Measurements from ENCODE around the gene MEAF6.
"Not testable (repeated sequence)": the region's sequence is repeated elsewhere in the genome, so short reads cannot be mapped to it uniquely, and the experiment has no call there.

MEAF6 gene

DNA sequence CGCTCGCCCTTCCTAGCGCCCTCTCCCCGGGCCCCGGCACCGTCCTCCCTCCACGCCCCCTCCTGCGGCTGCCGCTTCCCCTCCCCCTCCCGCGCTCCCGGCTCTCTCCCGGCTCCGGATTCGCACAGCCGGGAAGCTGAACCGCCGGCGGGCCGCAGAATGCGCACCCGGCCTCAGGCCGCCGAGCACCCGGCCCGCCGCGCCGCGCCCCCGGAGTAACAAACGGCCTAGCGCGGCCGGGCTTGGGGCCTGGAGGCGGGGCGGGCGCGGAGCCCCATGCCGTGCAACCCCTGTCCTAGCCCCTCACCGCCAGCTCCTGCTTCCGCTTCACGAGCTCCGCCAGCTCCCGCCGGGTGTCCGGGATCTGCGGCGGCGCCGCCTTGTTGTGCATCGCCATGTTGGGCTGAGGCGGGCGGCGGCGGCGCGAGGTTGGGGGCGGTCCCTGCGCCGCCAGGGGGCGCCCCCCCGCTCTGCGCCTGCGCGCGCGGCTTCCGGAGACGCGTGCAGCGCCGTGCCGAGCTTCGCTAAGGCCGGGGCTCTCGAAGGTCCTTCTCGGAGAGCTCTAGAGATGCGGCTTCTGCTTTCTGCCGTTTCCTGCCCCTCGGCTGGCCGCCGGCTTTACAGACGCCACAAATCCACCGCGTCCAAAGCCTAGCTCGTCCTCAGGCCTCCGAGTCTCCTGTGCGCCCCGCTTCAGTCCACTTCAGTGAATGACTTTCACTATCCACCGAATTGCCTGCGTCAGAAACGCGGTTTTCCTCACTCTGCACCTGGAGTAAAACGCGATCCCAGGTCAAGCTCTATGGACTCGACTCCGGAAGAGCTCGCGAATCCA lies at the start of gene MEAF6:
Gene MEAF6 (minus strand): TSS at position 417 of the 835 bp plus-strand sequence. CDS start 20 bp downstream, at position 397.
- DNase-seq (ENCODE audit: low spot score), result peak; percentile 91

DNA sequence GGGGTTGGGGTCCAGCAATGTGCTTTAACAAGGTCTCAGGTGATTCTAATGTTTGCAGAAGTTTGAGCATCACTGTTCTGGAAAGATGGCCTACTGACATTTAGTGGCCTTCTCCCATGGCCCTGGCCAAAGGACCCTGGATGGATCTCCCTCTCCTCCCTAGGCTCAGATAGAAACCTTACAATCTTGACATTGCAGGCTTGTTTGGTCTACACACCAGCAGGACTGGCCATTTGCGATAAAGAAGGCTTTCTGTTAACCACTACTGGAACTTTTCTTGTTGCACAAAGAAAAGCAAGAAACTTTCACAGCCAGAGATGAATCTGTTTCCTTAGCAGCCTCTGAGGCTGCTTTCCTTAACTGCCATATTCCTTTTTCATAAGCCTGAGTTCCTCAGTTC lies 48.4 kb upstream of the MEAF6 start:
- no peak for DNase-seq (ENCODE audit: low spot score)

DNA sequence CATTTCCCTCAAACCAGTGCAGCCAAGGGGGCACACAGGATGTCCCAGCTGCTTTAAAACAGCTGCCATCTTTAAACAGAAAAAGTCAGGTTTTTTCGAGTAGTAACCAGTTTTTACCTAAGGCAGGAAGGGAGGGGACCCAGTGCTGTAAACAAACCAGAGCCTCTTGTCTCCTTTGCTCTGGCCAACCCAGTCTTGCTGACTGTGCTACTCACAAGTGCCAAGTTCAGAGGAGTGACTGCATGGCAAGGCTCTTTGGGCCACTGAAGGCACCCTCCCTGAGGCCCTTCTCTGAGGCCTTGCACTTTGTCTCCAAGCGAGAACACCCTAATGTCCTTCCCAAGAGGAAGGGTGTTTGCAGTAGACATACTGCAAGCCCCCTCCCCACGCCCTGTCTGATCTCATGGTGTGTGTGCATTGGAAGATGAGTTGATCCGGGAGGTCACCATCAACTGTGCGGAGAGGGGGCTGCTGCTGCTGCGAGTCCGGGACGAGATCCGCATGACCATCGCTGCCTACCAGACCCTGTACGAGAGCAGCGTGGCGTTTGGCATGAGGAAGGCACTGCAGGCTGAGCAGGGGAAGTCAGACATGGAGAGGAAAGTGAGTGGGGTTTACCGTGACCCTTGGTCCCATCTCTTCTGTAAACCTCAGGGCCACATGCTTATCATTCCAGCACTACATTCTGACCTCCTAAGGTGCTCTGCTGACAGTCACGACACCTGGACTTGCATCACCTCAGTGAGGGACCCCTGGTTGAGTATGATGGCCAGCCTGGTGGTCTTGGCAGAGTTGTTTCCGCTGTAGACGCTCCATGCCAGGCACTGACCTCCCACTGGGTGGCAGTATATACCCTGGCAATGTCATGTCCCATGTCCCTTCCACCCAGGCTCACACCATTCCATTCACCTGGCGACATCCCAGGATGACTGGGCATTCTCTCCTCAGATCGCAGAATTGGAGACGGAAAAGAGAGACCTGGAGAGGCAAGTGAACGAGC lies 46.9 kb upstream of the MEAF6 start:
- no peak for DNase-seq (ENCODE audit: low spot score)

DNA sequence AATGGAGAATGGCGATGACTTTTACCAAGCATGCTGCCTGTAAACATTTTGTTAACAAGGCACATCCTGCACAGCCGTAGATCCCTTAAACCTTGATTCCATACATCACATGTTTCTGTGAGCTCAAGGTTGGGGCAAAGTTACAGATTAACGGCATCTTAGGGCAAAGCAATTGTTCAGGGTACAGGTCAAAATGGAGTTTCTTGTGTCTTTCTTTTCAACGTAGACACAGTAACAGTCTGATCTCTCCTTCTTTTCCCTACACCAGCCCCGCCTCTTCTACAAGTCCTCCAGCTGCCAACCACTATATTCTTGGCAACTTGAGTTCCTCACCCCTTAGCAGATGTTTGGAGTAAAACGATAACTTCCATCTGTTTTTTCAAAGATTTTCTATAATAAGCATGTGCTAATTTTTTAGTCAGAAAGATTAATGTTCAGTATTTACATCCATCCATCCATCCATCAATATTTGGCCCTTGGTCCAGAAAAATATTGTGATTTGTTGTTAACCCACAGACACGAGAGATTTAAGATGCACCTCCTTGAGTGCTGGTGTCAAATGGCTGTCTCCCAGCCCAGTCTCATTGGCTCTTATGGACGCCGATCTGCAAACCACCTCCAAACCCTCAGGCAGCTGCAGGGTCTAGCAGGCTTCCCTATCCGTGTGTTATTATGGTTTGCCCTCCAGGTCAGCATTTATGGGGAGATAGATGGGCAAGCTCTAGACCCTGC lies 46.0 kb upstream of the MEAF6 start:
- no peak for DNase-seq (ENCODE audit: low spot score)

DNA sequence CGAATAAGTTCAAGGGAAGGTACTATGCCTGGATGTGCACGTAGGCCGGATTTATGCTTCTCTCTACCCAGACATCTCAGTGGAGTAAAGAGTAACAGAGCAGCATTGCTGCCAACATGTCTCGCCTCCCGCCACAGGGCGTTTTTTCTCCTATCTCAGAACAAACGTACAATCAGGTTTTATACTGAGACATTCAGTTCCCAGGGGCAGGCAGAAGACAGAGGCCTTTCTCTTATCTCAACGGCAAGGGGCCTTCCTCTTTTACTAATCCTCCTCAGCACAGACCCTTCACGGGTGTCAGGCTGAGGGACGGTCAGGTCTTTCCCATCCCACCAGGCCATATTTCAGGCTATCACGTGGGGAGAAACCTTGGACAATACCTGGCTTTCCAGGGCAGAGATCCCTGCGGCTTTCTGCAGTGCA lies 45.4 kb upstream of the MEAF6 start:
- not testable (repeated sequence) for DNase-seq (ENCODE audit: low spot score)

DNA sequence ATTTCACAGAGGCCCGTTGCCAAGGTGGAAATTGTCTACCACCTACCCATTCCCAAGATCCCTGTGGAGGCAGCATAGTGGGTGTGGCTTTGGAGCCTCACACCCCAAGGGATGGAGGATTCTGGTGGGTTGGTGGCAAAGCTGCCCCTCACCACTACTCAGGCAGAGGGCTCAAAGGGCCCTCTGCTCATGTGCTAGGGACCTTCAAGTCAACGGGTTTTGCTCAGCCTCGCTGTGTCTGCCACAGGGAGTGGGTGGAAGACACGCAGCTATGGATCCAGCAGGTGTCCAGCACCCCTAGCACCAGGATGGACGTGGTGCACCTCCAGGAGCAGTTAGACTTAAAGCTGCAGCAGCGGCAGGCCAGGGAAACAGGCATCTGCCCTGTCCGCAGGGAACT lies 44.5 kb upstream of the MEAF6 start:
- DNase-seq (ENCODE audit: low spot score), result no peak

DNA sequence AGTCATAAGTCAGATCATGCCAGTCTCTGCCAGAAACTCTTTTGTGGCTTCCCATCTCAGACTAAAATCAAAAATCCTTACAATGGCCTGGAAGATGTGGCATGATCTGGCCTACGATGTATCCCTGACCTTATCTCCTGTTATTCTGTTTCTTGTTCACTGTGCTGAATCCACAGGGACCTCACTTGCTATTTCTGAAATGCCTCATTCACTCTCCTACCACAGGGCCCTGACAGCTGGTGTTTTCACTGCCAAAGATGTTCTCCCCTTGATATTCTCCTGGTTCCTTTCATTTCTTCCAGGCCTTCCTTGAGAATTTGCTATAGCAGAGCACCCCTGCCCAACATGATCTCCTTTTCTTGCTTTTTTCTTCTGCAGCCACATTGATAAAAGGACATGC lies 43.8 kb upstream of the MEAF6 start:
- DNase-seq (ENCODE audit: low spot score), result no peak

DNA sequence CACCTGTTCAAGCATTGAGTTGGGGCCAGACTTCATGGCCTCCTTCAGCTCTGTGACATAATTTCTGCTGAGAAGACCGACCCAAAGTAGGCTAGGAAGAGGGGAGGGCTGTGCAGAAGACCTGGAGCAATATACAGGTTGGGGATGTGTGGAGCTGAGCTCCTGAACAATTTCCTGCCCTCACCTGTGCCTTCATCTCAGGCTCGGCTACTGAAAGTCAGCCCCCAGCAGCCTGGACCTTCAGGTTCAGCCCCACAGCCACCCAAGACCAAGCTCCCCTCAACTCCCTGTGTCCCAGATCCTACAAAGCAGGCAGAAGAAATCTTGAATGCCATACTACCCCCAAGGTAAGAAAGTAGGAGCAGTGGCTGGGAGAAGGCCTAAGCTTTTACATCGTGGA lies 42.8 kb upstream of the MEAF6 start:
- DNase-seq (ENCODE audit: low spot score), result no peak

DNA sequence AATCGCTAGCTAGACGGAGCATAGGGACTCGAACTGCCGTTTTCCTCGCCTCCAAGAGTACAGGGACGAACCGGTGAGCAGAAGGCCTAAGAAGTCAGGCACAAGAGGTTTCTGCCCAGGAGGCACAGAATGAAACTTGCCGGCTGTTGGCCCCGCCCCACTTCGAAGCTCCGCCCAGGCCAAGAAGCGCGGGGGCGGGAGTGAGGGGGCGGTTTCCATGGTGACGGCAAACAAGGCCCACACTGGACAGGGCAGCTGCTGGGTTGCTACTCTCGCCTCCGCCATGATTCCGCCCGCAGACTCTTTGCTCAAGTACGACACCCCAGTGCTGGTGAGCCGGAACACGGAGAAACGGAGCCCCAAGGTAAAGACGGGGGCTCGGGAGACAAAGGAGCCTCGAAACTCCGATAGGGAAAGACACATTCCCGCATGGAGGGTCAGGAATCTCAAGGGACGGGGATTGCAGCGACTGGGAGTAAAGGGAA lies 42.2 kb upstream of the MEAF6 start, which contains the start of gene DNALI1:
Gene DNALI1 (plus strand): TSS at position 229 of the 485 bp plus-strand sequence. CDS start 55 bp downstream, at position 284.
- peak; percentile 89 for DNase-seq (ENCODE audit: low spot score)

DNA sequence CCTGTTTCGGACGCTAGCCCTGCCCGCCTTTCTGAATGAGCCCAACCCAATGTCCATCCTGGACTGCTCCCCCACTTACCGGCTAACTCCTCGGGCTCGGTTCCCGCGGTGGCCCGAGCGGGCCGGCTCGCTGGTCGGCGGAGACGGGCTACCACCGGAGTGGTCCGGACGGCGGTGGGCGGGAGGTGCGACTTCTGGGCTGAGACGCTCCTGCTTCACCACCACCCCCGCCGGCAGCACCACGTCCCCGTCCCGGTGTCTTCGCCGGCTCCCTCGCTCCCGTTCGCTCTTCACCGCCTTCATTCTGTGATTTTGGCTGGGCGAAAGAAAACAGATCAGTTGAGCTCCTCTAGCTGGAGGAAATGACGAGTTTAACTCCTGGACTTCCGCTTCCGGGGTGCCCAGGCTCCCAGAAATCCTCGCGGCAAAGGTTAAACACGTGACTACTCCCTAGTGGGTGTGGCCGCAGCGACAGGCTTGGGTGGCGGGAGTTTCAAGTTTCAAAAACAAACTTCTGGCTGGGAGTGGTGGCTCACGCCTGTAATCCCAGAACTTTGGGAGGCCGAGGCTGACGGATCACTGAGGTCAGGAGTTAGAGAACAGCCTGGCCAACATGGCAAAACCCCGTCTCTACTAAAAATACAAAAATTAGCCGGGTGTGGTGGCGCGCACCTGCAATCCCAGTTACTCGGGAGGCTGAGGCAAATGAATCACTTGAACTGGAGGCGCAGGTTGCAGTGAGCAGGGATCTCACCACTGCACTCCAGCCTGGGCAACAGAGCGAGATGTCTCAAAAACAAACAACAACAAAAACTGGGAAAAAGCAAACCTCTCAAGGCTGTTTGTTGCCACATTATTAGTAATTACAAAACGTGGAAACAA lies 39.6 kb upstream of the MEAF6 start, which contains the start of gene SNIP1:
Gene SNIP1 (minus strand): TSS at position 367 of the 882 bp plus-strand sequence. CDS start 64 bp downstream, at position 303.
- peak; percentile 93 for DNase-seq (ENCODE audit: low spot score)

DNA sequence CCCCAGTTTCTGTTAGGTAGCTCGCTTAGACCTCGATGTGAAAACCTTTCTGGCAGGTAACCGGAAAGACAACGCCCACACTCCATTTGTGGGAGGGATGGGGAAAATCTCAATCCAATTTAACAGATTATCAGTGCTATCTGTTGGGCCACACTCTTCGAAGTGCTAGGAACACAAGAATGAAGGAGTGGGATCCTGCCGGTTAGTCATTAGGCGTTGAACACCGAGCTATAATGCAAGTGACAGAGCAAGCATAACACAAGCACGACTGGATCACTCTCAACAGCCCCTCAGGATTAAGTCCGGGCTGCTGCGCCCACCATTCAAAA lies 39.0 kb upstream of the MEAF6 start:
- DNase-seq (ENCODE audit: low spot score), result no peak

DNA sequence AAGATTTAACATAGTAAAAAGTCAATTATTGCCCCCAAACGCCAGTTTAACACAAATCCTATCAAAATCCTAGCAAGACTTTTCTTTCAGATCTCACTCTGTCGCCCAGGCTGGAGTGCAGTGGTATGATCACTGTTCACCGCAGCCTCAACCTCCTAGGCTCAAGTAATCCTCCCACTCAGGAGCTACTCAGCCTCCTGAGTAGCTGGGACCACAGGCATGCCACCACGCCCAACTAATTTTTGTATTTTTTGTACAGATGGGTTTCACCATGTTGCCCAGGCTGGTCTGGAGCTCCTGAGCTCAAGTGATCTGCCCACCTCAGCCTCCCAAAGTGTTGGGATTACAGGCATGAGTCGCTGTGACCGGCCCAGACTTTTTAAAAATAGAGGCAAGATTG lies 34.8 kb upstream of the MEAF6 start:
- DNase-seq (ENCODE audit: low spot score), result no peak

DNA sequence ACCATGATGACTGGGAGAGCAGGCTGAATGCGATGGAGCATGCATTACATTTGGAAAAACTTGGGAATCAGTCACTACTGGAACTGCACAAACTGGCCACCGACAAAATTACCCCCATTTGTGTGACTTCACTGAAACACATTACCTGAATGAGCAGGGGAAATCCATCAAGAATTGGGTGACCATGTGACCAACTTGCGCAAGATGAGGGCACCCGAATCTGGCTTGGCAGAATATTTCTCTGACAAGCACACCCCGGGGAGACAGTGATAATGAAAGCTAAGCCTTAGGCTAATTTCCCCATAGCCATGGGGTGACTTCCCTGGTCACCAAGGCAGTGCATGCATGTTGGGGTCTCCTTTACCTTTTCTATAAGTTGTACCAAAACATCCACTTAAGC lies 30.5 kb upstream of the MEAF6 start:
- DNase-seq (ENCODE audit: low spot score), result no peak

DNA sequence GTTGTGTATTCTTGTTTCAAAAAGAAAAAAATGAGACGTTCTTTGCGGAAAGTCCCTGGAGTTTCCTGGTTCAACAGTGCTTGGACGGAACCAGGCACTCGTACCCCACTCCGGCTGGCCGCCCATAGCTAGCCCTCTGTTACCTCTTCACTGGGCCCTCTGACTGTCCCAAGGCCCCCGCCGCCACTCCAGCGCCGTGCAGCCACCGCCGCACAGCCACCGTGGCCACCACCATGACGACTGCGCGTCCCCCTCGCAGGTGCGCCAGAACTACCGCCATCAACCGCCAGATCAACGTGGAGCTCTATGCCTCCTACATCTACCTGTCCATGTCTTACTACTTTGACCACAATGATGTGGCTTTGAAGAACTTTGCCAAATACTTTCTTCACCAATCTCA lies 30.0 kb upstream of the MEAF6 start:
- no peak for DNase-seq (ENCODE audit: low spot score)

DNA sequence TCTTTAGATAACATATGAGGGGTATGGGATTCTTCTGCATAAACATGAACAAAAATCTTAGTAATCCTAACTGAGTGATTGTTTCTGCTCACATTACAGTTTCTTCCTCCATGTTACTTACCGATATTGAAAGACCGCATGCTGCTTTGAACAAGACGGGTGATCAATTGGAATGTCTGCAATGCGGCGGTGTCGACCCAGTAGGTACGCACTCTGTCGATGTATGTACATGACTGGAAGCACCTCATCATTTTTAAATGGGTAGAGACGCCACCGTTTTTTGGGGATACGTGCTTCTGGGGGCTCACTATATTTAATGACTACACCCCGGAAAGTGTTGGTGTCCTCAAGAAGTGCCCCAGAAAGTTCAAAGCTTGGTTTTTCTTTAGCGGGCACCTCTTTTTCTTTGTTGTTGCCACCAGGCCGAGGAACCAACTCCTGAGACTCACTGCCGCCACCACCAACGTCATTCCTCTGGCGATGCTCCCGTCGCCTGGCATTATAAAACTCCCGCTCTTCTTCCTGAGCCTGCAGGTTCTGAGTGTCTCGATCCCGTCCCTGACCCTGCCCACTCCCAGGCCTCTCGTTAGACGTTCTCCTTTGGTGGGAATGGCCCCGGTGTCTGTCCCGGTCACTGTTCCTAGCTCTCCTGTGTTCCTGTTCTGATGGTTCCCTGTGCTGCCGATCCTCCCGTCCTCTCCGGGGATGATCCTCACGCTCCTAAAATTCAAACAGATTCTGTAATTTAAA lies 25.6 kb upstream of the MEAF6 start:
- DNase-seq (ENCODE audit: low spot score), result no peak

DNA sequence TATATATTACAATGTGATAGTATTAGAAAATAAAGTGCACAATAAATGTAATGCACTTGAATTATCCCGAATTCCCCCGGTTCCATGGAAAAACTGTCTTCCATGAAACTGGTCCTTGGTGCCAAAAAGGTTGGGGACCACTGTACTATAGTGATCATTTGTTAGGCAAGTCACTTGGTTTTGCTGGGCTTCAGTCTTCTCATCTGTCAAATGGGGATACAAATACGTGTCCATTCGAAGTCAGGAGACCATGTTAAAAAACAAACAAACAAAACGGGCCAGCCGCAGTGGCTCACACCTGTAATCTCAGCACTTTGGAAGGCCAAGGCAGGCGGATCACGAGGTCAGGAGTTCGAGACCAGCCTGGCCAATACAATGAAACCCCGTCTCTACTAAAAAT lies 24.6 kb upstream of the MEAF6 start:
- DNase-seq (ENCODE audit: low spot score), result not testable (repeated sequence)

DNA sequence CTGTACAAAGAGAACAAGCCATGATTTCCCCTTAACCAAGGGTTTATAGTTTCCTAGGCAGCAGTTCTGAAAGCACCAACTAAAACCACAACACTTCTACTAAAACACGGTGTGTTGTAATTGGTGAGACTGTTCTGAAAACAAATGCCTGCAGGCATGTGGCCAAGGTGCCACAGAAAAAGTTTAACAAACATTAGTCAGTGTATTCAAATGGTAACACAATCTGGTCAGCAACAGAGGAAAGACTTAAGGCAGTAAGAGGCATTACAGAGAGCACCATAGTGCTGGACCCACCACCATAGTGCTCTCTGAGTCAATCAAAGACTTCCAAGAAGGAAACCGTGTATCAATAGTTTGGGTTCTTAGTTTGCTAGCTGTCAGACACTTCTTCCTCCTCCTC lies 22.8 kb upstream of the MEAF6 start:
- DNase-seq (ENCODE audit: low spot score), result no peak

DNA sequence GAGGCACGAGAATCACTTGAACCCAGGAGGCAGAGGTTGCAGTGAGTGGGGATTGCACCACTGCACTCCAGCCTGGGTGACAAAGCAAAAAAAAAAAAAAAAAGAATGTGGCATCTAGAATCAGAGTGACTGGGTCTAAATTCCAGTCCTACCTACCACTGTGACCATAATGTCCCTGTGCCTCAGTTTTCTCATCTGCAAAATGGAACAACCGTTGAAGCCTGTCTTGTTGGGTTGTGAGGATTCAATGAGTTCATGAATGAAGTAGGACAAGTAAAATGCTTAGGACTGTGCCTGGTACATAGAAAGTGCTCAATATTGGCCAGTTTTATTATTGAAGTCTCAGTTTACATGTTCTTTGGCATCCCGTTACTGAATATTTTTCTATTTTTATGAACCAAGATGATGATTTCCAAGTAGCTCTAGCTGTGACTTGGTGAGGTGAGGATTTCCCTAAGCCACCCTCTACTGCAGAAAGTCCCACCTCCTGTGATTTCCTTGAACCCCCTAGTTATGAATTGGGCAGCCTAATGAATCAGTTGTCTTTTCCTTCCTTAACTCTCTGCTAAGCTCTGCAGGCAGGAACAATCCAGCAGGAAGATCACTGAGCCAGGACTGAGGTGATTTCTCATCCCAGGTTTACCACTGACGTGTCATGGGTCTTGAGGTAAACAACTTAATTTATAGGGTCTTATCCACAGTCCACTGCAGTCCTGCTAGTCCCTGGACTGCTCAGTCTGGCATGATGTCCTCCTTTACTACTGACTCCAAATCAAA lies 18.9 kb upstream of the MEAF6 start:
- DNase-seq (ENCODE audit: low spot score), result no peak

Measured in left forelimb (tissue), 1 donor.